ENCODE measurements around the gene KRT32. TPM values are rescaled to one million over a fixed set of nuclear protein-coding genes. Genes with fewer than 3 reads are reported as not detected.
"Not testable (repeated sequence)": the region's sequence is repeated elsewhere in the genome, so short reads cannot be mapped to it uniquely, and the experiment has no call there.

KRT32 gene
- total RNA-seq, 1 donor from 2014 or later = not detected

DNA sequence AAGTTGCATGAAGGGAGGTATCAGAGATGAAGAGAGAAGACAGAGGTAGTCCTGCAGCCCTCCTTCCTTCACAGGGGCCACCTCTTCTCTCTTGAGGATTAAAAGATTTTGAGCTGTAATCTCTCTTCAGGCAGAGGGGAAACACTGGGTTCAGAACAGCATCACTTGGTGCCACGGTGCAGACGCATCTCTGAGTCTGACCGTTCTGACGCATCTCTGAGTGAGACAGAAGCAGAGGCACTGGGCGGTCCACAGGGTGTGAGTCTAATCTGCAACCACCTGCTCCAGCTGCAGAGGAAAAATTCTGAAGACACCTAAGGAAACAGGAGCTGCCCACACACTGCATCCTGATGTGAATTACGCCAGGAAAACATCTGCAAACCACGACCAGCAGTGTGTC, 37.5 kb downstream of the KRT32 start:
- Mint-ChIP-seq H3K9me3 (ENCODE audit: low read depth) (no peaks in the 10 kb centered on the region), H3K27me3 (peaks cover 41% of the 10 kb centered on the region), H3K36me3 (ENCODE audit: insufficient read depth) (no peaks in the 10 kb centered on the region), H3K27ac (no peak overlapping the region), H3K4me1 (ENCODE audit: low read depth) (no peaks in the 10 kb centered on the region), H3K4me3 (ENCODE audit: low read depth) (no peak overlapping the region)
- no peak for DNase-seq (ENCODE audit: low spot score, unreplicated experiment)
- TF ChIP-seq, protein P1, sequence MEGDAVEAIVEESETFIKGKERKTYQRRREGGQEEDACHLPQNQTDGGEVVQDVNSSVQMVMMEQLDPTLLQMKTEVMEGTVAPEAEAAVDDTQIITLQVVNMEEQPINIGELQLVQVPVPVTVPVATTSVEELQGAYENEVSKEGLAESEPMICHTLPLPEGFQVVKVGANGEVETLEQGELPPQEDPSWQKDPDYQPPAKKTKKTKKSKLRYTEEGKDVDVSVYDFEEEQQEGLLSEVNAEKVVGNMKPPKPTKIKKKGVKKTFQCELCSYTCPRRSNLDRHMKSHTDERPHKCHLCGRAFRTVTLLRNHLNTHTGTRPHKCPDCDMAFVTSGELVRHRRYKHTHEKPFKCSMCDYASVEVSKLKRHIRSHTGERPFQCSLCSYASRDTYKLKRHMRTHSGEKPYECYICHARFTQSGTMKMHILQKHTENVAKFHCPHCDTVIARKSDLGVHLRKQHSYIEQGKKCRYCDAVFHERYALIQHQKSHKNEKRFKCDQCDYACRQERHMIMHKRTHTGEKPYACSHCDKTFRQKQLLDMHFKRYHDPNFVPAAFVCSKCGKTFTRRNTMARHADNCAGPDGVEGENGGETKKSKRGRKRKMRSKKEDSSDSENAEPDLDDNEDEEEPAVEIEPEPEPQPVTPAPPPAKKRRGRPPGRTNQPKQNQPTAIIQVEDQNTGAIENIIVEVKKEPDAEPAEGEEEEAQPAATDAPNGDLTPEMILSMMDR (IDR thresholded peaks at IDR 0.05; ENCODE audit: unreplicated experiment) = no peak

DNA sequence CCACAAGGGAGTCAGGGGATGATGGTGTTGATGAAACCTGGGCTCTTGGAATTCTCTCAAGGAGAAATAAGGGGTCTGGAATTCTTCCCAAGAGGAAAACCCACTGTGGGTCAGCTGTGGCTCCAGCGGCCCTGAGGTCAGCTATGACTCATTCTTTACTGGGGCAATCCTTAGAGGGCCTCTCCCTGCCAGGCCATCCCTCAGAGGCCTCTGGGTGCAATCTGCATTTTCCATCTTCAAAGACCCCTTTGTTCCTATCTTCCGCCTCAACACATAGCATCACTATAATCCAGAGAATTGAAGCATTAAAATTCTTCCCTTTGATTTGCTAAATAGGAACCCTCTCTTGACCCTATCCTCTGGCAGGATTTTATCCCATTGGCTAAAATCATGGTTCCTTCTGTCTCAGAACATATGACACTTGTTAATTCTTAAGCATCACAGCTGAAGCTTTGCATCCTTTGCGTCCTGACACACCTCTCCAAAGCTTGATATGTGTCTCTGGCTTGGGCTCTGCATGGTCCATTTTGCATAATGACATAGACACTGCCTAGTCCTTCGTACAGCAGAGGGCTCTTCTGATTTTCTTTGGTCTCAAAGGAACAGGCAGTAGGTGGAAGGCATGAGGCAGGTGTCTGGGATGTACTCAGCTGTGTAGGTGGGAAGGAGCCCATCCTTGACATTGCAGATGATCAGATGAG, 38.4 kb downstream of the KRT32 start:
- Mint-ChIP-seq H3K9me3 (ENCODE audit: low read depth) (no peaks in the 10 kb centered on the region), H3K36me3 (ENCODE audit: insufficient read depth) (no peaks in the 10 kb centered on the region), H3K4me3 (ENCODE audit: low read depth) (no peak overlapping the region), H3K27ac (no peak overlapping the region), H3K27me3 (peaks cover 37% of the 10 kb centered on the region), H3K4me1 (ENCODE audit: low read depth) (no peaks in the 10 kb centered on the region)
- TF ChIP-seq, protein P1 (IDR thresholded peaks at IDR 0.05; ENCODE audit: unreplicated experiment) = no peak
- no peak for DNase-seq (ENCODE audit: low spot score, unreplicated experiment)

DNA sequence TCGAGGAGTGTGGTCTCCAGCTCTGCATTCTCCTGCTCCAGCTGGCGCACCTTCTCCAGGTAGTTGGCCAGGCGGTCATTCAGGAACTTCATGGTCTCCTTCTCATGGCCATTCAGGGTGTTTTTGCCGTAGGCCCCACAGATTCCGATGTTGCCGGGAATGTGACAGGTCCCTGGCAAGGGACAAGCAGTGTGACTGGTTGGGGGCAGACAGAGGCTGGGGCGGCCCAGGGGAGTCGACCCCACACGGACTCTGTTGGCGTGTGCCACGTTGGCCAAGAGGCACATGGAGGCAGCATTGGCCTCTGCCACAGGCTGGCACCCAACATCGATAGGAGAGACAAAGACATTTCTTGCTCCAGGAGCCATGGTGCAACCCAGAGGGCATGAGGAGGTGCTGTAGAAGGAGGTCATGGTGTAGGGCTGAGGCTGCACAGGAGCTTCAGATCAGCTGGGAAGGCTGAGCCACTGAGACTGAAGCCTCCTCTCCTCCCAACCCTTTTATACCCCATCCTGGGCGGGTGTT, 43.0 kb downstream of the KRT32 start, which contains the start of gene KRT37:
TSS of gene KRT37 (minus strand) at position 475 of the 525 bp plus-strand sequence. CDS start at position 413, 62 bp downstream.
- no peak within 1 kb of the TSS for H3K4me3 Mint-ChIP-seq (ENCODE audit: low read depth)
- no peaks in the 10 kb centered on the region for H3K36me3 Mint-ChIP-seq (ENCODE audit: insufficient read depth)
- peaks cover 2% of the 10 kb centered on the region for H3K4me1 Mint-ChIP-seq (ENCODE audit: low read depth)
- DNase-seq (ENCODE audit: low spot score, unreplicated experiment) = no peak
- H3K9me3 Mint-ChIP-seq (ENCODE audit: low read depth) = no peaks in the 10 kb centered on the region
- peaks cover 27% of the 10 kb centered on the region for H3K27me3 Mint-ChIP-seq
- no peak within 1 kb of the TSS for H3K27ac Mint-ChIP-seq
- TF ChIP-seq, protein P1 (IDR thresholded peaks at IDR 0.05; ENCODE audit: unreplicated experiment) = no peak

DNA sequence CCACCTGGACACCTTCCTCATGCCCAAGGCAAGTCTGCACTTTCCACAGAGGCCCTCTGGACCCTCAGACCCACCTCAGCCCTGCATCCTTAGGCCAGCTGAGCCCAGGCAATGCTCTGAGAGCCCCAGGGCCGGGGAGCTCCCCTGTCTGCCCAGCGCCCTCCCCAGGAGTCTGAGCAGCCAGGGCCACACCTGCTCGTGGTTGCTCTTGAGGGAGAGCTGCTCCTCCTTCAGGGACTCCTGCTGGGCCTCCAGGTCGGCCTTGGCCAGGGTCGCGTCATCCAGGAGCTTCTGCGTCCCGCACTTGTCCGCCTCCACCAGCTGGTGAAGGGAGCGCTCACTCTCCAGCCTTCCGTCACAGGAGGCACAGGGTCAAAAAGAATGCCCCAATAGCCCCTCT, 44.6 kb downstream of the KRT32 start:
- H3K36me3 Mint-ChIP-seq (ENCODE audit: insufficient read depth); DNase-seq (ENCODE audit: low spot score, unreplicated experiment); H3K4me1 Mint-ChIP-seq (ENCODE audit: low read depth); H3K9me3 Mint-ChIP-seq (ENCODE audit: low read depth); H3K4me3 Mint-ChIP-seq (ENCODE audit: low read depth); H3K27ac Mint-ChIP-seq: not testable (repeated sequence)
- H3K27me3 Mint-ChIP-seq = peaks cover 18% of the 10 kb centered on the region

DNA sequence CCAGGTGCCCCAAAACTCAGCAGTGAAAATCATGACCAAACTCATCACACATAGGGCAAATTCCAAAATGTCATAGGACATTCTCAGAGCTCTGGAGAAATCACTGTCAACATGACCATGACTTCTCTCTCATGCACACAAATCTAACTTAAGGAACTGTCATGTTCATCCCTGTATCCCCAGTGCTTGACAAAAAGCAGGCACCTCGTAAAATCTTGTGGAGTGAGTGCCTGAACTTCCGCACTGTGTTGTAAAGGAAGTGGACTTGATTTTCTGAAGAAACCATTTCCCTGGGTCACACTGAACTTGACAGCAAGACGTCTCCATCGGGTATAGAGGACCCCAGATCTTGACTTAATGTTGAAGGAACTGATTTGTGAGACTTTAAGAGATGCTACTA, 45.6 kb downstream of the KRT32 start:
- H3K27ac Mint-ChIP-seq = peak overlapping the region; percentile 18
- H3K4me1 Mint-ChIP-seq (ENCODE audit: low read depth) = peaks cover 13% of the 10 kb centered on the region
- no peak overlapping the region for H3K4me3 Mint-ChIP-seq (ENCODE audit: low read depth)
- H3K36me3 Mint-ChIP-seq (ENCODE audit: insufficient read depth) = no peaks in the 10 kb centered on the region
- H3K9me3 Mint-ChIP-seq (ENCODE audit: low read depth) = no peaks in the 10 kb centered on the region
- peaks cover 18% of the 10 kb centered on the region for H3K27me3 Mint-ChIP-seq
- TF ChIP-seq, protein P1 (IDR thresholded peaks at IDR 0.05; ENCODE audit: unreplicated experiment) = no peak
- DNase-seq (ENCODE audit: low spot score, unreplicated experiment) = no peak

DNA sequence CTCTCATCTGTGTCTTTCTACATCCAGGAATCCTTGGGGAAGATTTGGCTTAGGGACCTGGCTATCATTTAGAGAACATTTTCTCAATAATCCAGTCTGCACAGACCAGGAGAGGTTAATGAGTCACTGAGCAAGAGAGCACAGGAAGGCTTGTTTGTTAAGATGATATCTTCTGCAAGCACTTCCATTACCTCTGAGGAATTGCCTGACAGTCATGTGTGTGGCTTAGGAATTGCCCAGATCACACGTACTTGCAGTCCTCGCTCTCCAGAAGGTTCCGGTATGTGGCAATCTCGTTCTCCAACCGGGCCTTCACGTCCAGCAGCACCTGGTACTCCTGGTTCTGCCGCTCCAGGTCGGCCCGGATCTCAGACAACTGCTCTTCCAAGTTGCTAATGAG, 46.1 kb downstream of the KRT32 start:
- peaks cover 18% of the 10 kb centered on the region for H3K4me1 Mint-ChIP-seq (ENCODE audit: low read depth)
- peaks cover 18% of the 10 kb centered on the region for H3K27me3 Mint-ChIP-seq
- no peak overlapping the region for H3K4me3 Mint-ChIP-seq (ENCODE audit: low read depth)
- no peak for DNase-seq (ENCODE audit: low spot score, unreplicated experiment)
- TF ChIP-seq, protein P1 (IDR thresholded peaks at IDR 0.05; ENCODE audit: unreplicated experiment) = no peak
- H3K9me3 Mint-ChIP-seq (ENCODE audit: low read depth) = no peaks in the 10 kb centered on the region
- peak overlapping the region; percentile 18 for H3K27ac Mint-ChIP-seq
- H3K36me3 Mint-ChIP-seq (ENCODE audit: insufficient read depth) = no peaks in the 10 kb centered on the region

All from progenitor cell of endocrine pancreas (in vitro differentiated cells).